ENCODE results near the gene LRRC25.

GRCh38 chr19:18385359-18385674 is 12.1 kb downstream of the LRRC25 start:
- TF ChIP-seq MYC (IDR thresholded peaks at IDR 0.05; ENCODE audit: borderline replicate concordance, low read length) (no peak), ELK1 (IDR thresholded peaks at IDR 0.05; ENCODE audit: low read depth, low read length) (no peak), EHMT2 (IDR thresholded peaks at IDR 0.05; ENCODE audit: low read depth) (no peak), POLR2A (IDR thresholded peaks at IDR 0.05; ENCODE audit: low read length) (no peak), CHD2 (IDR thresholded peaks at IDR 0.05; ENCODE audit: low read length, partially characterized antibody) (no peak)
- TF ChIP-seq, protein P1, sequence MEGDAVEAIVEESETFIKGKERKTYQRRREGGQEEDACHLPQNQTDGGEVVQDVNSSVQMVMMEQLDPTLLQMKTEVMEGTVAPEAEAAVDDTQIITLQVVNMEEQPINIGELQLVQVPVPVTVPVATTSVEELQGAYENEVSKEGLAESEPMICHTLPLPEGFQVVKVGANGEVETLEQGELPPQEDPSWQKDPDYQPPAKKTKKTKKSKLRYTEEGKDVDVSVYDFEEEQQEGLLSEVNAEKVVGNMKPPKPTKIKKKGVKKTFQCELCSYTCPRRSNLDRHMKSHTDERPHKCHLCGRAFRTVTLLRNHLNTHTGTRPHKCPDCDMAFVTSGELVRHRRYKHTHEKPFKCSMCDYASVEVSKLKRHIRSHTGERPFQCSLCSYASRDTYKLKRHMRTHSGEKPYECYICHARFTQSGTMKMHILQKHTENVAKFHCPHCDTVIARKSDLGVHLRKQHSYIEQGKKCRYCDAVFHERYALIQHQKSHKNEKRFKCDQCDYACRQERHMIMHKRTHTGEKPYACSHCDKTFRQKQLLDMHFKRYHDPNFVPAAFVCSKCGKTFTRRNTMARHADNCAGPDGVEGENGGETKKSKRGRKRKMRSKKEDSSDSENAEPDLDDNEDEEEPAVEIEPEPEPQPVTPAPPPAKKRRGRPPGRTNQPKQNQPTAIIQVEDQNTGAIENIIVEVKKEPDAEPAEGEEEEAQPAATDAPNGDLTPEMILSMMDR (IDR thresholded peaks at IDR 0.05) = no peak

All from A549 (cell line).